ENCODE measurements around the gene NF1. TPM values are rescaled to one million over a fixed set of nuclear protein-coding genes. Genes with fewer than 3 reads are reported as not detected.
"Not testable (repeated sequence)": the region's sequence is repeated elsewhere in the genome, so short reads cannot be mapped to it uniquely, and the experiment has no call there.

The NF1 gene
- total RNA-seq, 1 donor from 2014 or later = 39.1 TPM

DNA sequence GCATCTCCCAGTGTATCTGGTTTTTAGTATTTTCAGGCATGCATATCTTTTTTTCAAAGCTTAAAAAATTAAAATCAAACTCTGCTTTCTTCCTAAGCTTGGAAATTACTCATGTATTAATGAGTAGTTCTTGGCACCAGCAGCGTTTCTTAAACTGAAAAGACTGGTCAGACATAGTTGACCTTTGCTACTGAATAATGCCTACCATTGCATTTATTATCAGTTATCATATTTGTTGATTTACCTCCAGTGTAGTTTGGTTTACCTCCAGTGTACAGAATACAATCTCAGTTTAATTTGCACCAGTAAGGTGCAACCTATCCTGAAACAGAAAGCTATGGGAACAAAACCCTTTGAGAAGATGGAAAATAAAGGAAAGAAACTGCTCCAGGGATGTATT, 261.2 kb downstream of the NF1 start:
- DNase-seq = no peak

DNA sequence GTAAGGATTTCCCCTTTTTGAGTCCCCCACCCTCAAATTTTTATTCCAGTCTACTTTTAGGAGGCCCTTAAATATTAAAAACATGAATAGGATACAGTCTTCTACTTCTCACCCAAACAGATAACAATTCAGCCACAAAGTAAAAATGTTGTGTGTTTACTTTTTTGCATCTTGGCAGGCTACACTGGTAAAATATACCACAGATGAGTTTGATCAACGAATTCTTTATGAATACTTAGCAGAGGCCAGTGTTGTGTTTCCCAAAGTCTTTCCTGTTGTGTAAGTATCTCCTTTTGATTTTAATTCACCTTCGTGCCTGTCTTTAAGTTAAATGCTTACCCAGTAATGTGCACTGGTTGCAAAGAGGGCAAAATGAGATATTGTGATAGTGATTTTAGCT, 262.3 kb downstream of the NF1 start:
- no peak for DNase-seq

DNA sequence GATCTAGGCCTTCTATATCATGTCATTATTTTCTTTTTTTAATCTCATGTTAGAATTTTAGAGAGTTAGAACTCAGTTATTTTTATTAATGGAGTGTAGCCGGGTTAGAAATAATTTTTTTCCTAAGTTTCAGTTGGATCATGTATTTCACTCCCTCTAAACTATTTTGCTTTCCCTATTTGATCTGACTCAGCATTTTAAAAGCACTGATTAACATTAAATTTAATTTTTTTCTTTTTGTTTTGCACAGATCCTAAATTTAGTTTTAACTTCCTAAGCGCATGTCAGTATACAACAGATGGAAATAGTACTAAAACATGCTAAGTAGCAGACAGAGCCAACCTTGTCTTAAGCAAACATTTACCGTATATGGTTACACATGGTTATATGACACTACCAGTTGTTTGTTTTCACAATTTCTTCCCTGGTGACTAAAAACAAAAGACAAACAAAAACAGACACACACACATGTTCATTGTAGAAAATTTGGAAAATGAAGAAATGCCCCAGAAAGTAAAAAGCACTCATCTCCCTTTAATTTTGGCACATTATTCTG, 263.1 kb downstream of the NF1 start:
- DNase-seq = no peak

DNA sequence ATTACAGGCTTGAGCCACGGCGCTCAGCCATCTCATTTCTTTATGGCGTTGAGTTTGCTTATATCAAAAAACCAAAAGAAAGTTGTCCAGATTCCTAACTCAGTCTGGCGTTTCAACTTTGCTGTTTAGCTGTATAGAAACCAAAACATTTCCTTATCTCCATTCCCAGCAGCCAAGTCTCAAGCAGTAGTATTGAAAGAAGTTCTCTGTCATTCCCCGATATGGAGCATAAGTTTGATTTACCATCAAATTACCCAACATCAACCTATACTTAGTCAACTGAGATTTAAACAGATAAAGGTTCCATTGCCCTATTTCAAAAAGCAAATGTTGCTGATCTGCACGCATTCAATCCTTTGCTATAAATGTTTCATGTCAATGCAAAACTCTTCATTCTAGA, 269.2 kb downstream of the NF1 start:
- DNase-seq = no peak

DNA sequence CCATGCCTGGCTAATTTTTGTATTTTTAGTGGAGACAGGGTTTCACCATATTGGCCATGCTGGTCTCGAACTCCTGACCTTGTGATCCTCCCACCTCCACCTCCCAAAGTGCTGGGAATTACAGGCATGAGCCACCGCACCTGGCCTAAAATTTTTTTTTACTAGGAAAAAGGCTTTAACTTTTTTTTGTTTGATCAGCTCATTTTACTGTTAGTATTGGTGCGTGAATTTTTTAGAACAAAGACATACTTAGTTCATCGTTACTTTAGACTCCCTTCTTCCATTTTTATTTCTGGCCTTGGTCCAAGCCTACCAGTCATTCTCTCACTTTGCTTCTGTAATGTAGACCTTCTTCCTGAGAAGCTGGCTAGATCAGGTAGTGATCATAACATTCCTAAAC, 271.3 kb downstream of the NF1 start:
- no peak for DNase-seq

DNA sequence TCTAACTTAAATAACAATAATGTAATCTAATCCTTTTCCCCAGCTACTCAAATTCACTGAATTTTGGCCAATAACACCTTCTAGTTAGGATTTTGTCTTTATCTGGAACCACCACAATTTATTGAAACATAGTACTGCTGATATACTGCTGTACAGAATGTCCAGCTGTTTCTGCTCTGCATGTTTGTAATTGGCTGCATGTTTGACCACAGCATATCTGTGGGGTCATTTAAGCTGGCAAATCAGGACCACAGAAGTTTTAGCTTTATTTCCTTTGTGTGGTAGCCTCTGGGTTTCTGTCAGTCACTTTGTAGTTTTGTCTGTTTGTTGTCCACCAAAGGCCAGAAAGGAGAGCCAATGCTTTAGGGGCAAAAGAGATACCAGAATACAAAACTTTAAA, 274.5 kb downstream of the NF1 start:
- no peak for DNase-seq

DNA sequence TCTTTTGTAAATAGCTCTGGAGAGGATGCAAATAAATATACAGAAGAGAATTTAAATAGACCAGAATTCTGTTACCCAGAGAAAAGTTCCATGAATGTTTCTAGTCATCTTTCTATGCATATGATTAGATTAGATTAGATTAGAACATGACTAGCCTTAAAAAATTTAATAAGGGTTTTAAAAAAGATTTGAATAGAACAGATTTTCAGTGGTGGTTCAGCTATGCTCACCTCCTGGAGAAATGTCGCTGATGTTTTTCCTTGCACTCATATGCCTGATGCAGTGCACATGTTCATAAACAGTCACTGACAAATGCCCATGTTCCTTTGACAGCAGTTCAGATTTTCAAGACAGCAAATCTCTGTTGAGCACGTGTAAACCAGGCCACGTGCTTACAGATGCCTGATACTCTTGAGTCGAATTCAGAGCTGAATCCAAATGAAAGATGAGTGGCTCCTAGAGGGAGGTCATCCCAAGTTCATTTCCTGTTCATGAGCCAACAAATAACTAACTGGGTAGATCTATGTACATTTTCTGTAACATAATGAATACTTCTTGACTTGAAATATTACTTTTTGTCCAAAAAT, 276.8 kb downstream of the NF1 start:
- DNase-seq = peak; percentile 52

DNA sequence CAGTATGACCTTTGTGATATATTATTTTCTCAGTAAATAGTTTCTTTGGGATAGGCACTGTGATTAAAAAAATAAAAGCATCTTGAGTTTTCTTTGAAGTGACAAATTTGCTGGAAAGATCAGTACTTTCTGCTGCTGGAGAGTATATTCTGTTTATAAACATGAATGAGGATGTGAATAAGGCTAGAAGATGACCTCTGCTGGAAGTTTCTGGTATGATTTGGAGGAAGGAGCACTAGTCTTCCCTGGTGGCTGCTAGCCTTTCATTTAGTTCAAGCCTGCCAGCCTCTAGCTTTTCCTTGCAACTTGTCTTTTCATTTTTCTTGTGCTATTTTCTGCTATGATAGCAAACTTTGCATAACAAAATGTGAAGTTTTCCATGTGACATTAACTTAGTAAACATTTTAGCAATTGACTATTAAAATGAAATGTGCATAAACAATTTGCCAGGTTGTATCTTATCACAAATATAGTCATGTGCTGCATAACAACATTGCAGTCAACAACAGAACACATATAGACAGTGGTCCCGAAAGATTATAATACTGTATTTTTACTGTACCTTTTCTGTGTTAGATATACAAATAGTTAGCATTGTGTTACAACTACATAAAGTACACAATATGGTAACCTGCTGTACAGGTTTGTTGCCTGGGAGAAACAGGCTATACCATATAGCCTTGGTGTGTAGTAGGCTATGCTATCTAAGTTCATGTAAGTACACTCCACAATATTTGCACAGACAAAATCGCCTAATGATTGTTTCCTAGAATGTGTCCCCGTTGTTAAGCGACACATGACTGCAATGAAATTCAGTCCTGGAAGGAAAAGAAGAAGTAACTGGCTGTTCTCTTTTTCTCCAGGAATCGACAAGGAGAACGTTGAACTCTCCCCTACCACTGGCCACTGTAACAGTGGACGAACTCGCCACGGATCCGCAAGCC, 278.6 kb downstream of the NF1 start:
- peak; percentile 76 for DNase-seq

DNA sequence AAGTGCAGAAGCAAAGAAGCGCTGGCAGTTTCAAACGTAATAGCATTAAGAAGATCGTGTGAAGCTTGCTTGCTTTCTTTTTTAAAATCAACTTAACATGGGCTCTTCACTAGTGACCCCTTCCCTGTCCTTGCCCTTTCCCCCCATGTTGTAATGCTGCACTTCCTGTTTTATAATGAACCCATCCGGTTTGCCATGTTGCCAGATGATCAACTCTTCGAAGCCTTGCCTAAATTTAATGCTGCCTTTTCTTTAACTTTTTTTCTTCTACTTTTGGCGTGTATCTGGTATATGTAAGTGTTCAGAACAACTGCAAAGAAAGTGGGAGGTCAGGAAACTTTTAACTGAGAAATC, 279.3 kb downstream of the NF1 start:
- DNase-seq = no peak

DNA sequence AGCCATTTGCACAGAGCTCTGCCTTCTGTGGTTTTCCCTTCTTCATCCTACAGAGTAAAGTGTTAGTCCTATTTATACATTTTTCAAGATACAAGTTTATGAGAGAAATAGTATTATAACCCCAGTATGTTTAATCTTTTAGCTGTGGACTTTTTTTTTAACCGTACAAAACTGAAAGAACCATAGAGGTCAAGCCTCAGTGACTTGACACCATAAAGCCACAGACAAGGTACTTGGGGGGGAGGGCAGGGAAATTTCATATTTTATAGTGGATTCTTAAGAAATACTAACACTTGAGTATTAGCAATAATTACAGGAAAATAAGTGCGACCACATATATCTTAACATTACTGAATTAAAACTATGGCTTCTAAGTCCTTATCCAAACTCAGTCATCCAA, 279.7 kb downstream of the NF1 start:
- DNase-seq = no peak

DNA sequence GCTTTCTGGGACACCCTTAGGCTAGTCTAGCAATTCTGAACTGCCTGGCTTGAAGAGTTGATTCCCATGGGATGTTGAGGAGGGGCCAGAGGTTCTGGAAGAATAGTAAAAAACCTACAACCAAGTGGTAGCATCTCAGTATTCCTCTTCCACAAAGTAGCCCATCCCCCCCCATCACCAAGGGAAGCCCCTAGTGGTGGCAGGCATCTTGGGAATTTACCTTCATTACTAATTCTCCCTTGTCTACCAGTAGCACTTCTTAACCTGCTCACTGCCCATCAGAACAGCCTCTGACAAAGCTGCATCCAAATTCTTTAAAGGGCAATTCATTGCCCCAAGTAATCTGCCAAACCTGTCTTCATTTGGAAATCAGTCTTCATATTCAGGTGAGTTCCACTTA, 283.9 kb downstream of the NF1 start:
- DNase-seq = no peak

DNA sequence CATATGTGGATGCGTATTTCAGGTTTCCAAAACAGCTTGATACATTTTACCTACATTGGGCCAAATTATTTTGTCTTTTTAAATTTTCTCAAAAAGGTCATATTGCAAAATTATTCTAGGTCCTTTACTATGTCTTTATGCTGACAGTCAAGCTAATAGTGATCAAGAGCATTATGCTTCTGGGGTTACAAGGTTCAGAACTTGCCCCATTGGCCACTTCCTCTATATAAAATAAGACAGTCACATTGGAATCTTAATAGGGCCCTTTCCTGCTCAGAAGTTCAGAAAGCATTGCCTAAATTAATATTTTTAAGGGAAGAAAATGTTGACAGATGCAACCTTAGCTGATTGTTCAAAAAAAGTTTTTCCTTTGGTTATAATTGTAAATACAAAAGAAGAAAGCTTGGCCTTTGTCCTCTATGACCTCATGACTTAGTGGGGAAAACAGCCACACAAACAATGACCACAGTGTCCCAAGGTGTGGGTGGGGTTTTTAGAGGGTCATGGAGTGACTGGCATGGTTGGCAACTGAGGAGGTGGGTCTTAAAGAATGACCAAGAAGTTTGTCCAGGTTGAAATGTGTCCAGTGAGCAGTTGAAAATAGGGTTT, 284.9 kb downstream of the NF1 start:
- DNase-seq = no peak

DNA sequence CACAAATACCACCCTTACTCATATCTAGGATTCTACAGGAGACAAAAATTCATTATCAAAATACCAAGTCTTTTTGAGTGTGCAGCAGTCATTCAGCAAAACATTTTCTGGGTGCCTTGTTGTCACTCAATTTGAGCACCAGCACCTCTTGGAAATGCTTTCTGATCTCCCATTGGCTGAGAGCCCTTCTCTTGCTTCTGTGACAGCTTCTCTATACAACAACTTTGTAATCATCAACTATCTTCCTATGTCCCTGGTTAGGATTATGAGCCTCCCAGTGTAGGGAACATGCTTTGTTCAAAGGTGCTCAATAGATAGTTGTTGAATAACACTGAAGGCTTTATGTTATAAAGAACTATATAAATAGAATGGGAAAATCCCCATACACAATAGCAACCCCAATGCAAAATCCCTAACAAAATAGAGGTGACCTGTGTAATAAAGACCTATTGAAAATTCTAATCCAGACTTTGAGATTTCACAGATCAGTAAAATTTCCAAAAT, 286.4 kb downstream of the NF1 start:
- no peak for DNase-seq

DNA sequence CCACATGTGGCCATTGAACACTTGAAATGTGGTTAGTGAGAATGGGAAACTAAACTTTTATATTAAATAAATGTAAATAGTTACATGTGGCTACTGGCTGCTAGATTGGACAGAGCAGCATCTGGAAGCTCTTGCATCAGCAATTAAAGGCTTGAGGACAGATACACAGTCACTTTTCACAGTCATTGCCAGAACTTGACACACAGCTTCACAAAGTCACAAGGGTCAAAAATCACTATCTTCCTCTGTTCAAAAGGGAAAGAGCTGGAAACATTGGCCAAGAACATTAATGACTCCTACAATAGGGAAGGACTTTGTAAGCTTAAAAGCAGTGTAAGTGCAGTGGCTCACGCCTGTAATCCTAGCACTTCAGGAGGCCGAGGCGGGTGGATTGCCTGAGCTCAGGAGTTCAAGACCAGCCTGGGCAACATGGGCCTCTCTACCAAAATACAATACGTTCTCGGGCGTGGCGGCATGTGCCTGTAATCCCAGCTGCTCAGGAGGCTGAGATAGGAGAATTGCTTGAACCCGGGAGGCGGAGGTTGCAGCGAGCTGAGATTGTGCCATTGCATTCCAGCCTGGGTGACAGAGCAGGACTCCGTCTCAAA, 288.0 kb downstream of the NF1 start:
- DNase-seq = not testable (repeated sequence)

DNA sequence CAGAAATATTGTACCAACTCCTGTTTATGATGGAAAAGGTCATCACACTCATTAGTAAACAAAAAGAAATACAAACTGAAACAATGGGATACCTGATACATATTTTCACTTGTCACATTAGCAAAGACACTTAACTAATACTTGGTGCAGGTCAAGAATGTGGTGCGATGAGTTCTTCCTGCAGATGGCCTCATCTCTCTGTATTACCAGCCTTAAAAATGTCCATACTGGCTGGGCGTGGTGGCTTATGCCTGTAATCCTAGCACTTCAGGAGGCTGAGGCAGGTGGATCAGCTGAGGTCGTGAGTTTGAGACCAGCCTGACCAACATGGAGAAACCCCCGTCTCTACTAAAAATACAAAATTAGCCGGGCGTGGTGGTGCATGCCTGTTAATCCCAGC, 288.7 kb downstream of the NF1 start:
- not testable (repeated sequence) for DNase-seq

DNA sequence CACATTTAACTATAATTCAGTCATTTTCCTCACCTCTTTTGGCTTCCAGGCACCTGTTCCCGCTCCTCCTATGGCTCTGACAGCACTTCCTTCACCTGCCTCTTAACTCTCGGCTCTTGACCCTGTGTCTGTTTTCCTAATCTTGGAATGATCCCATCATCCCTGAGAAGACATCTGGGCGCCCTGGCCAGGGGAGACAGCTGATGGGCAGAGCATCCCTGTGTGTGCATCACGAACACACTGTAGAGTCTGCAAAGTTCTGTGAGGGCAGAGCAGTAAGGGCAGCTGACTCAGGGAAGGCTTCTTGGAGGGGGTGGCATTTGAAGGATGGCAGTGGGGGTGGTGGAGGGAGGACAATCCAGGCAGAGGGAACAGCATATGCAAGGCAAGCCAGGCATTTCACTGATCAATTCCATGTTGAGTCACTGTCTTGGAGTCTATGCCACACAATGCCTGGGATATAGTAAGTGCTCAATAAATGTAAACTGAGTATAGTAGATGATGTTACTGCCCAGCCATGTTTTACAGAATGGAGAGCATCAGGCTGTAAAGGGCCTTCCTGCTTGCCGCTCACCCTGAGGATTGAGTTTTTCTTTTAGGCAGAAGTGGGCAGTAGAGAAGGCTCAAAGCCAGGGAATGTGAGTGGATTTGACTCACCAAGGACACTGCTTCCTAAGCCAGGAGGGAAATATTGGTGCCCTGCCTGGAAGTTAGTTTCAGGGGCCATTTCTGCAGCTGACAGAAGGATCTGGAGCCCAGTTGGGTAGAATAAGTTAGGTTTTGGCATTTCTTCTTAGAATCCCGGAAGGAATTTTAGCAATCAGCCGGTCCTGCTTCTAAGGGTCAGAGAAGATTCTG, 290.9 kb downstream of the NF1 start:
- no peak for DNase-seq

DNA sequence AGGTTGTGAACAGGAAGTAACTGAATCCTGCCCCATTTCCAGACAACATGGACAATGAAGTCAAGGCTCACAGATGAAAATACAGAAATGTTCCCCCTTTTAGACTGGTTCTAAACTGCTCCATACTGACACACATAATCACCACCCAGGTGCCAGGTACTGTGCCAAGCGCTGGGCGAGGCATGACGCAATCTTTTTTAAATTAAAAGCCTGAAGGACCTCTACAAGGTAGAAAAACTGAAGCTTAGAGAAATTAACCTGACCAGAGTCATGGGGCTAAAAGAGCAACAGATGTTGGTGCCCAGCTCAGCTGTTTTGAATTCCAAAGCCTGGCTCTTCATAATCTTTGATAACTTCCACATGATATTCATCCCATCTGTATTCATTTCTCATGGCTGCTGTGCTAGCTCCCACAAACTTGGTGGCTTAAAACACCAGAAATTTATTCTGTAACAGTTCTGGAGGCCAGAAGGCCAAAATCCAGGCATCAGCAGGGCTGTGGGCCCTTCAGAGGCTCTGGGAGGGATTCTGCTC, 291.8 kb downstream of the NF1 start:
- DNase-seq = no peak

DNA sequence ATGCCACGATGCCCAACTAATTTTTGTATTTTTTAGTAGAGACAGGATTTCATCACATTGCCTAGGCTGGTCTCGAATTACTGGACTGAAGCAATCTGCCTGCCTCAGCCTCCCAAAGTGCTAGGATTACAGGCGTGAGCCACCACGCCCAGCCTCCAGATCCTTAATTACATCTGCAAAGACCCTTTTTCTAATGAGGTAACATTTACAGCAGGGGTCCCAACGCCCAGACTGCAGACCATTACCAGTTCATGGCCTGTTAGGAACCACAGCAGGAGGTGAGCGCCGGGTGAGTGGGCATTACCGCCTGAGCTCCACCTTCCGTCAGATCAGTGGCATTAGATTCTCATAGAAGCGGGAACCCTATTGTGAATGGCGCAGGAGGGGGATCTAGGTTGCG, 292.7 kb downstream of the NF1 start:
- no peak for DNase-seq

DNA sequence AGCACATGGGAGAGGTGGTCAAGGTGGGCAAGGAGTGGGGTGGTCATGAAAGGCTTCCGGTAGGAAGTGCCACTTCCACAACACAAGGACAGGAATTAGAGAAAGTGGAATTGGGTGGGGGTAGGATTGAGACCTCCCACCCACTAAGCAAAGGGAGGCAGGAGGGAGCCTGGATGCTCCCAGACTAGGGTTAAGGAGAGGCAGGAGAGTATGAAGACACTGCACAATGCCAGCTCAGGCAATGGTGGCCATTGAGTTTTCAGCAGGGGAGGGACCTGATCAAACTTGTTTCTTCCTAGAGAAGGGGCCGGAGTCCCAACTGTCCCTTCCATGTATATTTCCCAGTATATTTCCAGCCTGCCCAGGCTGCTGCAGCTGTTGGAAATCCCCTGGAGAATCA, 293.6 kb downstream of the NF1 start:
- DNase-seq = no peak

DNA sequence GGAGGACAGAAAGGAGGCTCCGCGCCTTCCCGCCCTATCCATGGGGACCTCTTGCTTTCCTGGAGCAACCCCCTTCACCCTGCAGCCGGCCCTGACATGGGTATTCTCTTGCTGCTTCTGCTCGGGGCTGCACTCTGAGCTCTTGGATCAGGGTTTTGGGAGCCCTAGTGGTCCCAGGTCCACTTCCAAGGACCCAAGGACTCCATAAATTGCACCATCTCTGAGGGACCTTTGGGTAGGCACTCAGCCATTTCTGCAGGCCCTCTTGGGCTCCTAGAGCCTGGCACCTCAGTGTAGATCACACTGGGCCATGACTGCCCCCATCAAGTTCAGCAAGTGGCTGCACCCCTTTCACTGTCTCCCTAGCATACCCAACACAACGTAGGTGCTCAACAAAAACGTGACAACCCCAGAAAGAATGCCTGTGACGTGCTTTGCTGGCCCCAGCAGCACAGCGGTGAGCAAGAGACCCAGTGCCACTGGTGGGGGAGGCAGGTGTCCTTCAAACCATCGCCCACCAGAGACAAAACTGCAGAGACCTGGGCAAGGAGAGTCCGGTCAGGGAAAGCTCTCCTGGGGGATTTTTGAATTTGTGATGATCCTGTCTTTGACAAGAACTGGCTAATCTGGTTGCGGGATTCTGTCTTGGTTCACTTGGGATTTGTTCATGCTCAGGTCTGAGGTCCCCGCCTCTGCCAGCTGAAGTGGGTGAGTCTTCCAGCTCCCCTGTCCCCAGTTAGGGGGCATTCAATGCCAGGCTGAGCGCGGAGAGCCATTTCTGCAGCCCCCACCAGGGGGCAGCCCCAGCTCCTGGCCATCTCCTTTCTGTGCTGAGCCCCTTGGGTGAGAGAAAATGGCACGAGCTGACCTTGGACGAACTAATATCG, 294.2 kb downstream of the NF1 start:
- peak; percentile 54 for DNase-seq

Data from dermis blood vessel endothelial cell (primary cell).